Peyer's patch (tissue), 4 donors: ENCODE data around the gene GPR176. TPM values are rescaled to one million over a fixed set of nuclear protein-coding genes. Genes with fewer than 3 reads are reported as not detected.

Source experiments
- DNase-seq, 3 donors: peaks; one replicate each; pipeline ENCODE4 v3.0.0-alpha.2; 2017 to 2019
- H3K27ac ChIP-seq, 4 donors: fragments of 200-600 bp; sonication (generic); one replicate each; pipeline ENCODE4 v1.5.1; 2016 to 2019
- H3K27me3 ChIP-seq, 2 donors: fragments of 200-600 bp; sonication (generic); one replicate each; pipeline ENCODE4 v1.5.1; 2019
- H3K36me3 ChIP-seq, 3 donors: fragments of 200-600 bp; sonication (generic); one replicate each; pipeline ENCODE4 v1.5.1; 2016 to 2019
- H3K4me1 ChIP-seq, 4 donors: fragments of 200-600 bp; sonication (generic); one replicate each; pipeline ENCODE4 v1.5.1; 2016 to 2019
- H3K4me3 ChIP-seq, 4 donors: fragments of 200-600 bp; sonication (generic); 1 replicate in 3 of 4; 2 replicates in 1 of 4; pipeline ENCODE4 v1.5.1; 2016 to 2019; ENCODE audit warnings: mild to moderate bottlenecking in 1 of 4
- H3K9me3 ChIP-seq, 4 donors: fragments of 200-600 bp; sonication (generic); one replicate each; pipeline ENCODE4 v1.5.1; 2016 to 2019; ENCODE audit warnings: mild to moderate bottlenecking in 1 of 4
- CTCF ChIP-seq, 6 experiments: fragments of 450-650 bp in 4 of 6; fragments of 200-600 bp in 2 of 6; sonication (generic) in 1 of 6; IDR thresholded peaks; one replicate each; pipeline ENCODE4 v1.5.1; 2017 to 2019; ENCODE audit warnings: antibody characterized with exemption in 6 of 6, mild to moderate bottlenecking in 3 of 6, moderate library complexity in 1 of 6
- POLR2A ChIP-seq, 2 donors: fragments of 450-650 bp; IDR thresholded peaks; one replicate each; pipeline ENCODE4 v1.5.1; 2017; ENCODE audit warnings: antibody characterized with exemption in 2 of 2, mild to moderate bottlenecking in 2 of 2, moderate library complexity in 2 of 2
- total RNA-seq, 4 donors: library from RNA; depleted of rRNA; stranded (reverse); fragments of >200 nt; gene quantifications; one replicate each; pipeline ENCODE4 v1.1.0, GENCODE V29; 2016

The GPR176 gene
- total RNA-seq, 4 donors from 2014 or later: 0.88 to 4.3 (median 3.1) TPM

DNA sequence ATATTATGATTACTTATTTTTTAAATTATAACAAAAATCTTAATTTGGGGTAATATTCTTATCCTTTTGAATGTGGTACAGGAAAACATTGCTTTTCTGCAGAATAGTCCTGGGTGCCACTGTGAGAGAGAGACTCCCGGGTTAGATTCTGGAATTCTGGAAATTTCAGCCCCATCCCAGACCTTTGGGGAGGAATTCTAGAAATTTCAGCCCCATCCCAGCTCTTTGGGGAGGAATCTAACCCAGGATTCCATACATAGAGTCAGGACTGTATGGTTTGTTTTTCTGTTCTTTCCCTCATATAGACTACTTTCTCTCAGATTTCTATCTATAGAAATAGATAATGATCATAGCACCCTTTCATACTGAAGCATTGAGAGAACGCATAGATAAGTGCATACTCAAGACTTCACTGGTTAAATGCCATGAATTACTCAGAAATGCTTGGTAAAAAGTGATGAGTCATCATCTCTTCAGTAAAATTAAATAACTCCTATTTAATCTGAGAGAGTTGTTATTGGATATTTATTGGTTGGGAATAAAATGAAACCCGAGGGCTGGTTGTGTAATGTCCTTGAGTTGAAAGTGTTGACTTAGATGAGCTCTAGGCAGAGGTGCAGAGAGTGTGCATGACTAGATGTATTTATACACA lies 22.2 kb upstream of the GPR176 start:
- no peak overlapping the region for H3K27ac ChIP-seq
- H3K9me3 ChIP-seq: no peaks in the 10 kb centered on the region
- DNase-seq: no peak
- TF ChIP-seq POLR2A (IDR thresholded peaks at IDR 0.05): no peak
- no peak for TF ChIP-seq CTCF (IDR thresholded peaks at IDR 0.05)
- no peaks in the 10 kb centered on the region for H3K27me3 ChIP-seq
- no peak overlapping the region for H3K4me3 ChIP-seq
- peaks cover 0 to 48% (median 0%) of the 10 kb centered on the region in 3 donors for H3K36me3 ChIP-seq
- no peaks in the 10 kb centered on the region for H3K4me1 ChIP-seq

GRCh38 chr15:39939487-39940452 lies 19.7 kb upstream of the GPR176 start:
- no peak for DNase-seq
- peaks cover 0 to 6% (median 0%) of the 10 kb centered on the region in 4 donors for H3K4me1 ChIP-seq
- H3K36me3 ChIP-seq: peaks cover 0 to 25% (median 0%) of the 10 kb centered on the region in 3 donors
- H3K4me3 ChIP-seq: no peak overlapping the region
- TF ChIP-seq CTCF (IDR thresholded peaks at IDR 0.05) (no peak), POLR2A (IDR thresholded peaks at IDR 0.05) (no peak)
- no peaks in the 10 kb centered on the region for H3K9me3 ChIP-seq
- no peak overlapping the region for H3K27ac ChIP-seq
- no peaks in the 10 kb centered on the region for H3K27me3 ChIP-seq

DNA sequence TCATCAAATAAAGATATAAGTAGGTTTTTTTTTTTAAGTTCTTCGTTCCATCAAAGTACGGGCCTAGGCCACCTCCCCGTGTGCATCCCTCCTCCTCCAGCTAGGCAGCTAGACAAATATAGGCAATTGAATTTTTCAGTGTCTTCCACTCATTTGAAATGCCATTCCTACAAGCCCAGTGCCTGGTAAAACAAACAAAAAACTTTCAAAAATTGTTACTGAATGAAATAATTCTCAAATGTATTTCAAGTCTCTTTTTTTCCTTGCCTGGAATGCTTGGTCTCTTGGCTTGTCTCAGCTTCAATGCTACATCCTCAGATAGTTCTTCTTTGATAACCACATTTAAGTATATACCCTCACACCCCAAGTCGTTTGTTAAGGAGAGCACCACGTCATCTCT lies 17.6 kb upstream of the GPR176 start:
- H3K4me3 ChIP-seq: no peak overlapping the region

DNA sequence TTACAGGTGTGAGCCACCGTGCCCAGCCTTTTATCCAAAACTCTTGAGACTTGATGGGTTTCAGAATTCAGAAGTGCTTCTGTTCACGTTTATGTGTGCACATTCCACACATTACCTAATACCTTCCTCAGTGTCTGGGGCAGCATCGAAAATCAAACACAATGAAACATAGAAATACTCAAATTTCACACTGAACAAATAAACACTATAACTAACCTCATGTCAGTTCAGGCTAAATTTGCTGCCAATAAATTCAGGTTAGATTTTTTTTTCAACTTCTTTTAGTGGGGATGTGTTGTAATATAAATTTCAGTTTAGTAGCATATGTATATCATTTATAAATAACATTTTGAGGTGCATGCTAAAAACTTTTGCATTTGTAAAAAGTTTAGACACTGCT lies 16.6 kb upstream of the GPR176 start:
- Histone ChIP-seq H3K9me3 (no peaks in the 10 kb centered on the region), H3K27me3 (no peaks in the 10 kb centered on the region), H3K4me1 (peaks cover 0 to 6% (median 0%) of the 10 kb centered on the region in 4 donors)

More for the DNA sequence above, 17.6 kb upstream of the GPR176 start:
- DNase-seq: no peak
- Histone ChIP-seq H3K27ac (no peak overlapping the region), H3K9me3 (no peaks in the 10 kb centered on the region), H3K4me1 (peaks cover 0 to 6% (median 0%) of the 10 kb centered on the region in 4 donors), H3K27me3 (no peaks in the 10 kb centered on the region), H3K36me3 (peaks cover 0 to 12% (median 0%) of the 10 kb centered on the region in 3 donors)
- TF ChIP-seq POLR2A (IDR thresholded peaks at IDR 0.05) (no peak), CTCF (IDR thresholded peaks at IDR 0.05) (no peak)

More for the DNA sequence above, 16.6 kb upstream of the GPR176 start:
- Histone ChIP-seq H3K4me3 (no peak overlapping the region), H3K27ac (no peak overlapping the region), H3K36me3 (peaks cover 0 to 12% (median 0%) of the 10 kb centered on the region in 3 donors)
- TF ChIP-seq POLR2A (IDR thresholded peaks at IDR 0.05) (no peak), CTCF (IDR thresholded peaks at IDR 0.05) (no peak)
- DNase-seq: no peak
